AG10803 (cell line): Measurements from ENCODE around the gene MOB4.

Source experiments
- DNase-seq: peaks from one replicate; pipeline ENCODE4 v3.0.0; 2010; ENCODE audit warnings: low read depth
- H3K4me3 ChIP-seq: 2 replicates; pipeline ENCODE4 v1.5.1; 2011; ENCODE audit warnings: mild to moderate bottlenecking, low read length, control low read depth
- TF ChIP-seq, protein P1 (sequence below): conservative IDR thresholded peaks from 2 replicates; pipeline ENCODE4 v1.5.1; 2011; ENCODE audit warnings: mild to moderate bottlenecking, low read length, control low read depth, inconsistent platforms

The MOB4 gene

DNA sequence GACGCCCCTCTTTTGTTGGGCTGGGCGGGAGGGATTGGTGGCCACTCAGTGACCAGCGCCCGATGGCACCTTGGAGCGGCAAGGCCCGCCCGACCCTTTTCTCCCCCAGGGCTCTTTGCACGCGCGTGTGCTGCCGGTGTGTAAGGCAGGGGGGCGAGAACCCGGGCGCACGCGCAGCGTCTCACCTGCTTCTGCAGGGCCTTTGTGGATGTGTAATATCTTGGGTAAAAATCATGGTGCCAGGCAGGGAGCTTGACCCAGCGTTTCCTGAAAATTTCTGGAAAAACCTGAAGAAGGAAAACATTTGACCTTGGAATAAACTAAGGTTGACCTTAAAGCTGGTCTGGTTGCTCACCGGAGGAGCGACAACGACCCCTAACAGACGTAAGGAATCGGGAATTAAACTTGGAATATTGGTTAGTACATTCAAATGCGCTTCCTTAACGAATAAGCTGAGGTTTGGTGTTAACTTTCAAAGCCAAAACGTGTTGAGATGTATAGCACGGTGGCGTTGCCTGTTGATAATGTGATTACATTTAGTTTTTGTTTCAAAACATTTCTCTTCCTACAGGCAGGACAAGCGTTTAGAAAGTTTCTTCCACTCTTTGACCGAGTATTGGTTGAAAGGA is 15.2 kb upstream of the MOB4 start:
- DNase-seq, result peak; percentile 6

DNA sequence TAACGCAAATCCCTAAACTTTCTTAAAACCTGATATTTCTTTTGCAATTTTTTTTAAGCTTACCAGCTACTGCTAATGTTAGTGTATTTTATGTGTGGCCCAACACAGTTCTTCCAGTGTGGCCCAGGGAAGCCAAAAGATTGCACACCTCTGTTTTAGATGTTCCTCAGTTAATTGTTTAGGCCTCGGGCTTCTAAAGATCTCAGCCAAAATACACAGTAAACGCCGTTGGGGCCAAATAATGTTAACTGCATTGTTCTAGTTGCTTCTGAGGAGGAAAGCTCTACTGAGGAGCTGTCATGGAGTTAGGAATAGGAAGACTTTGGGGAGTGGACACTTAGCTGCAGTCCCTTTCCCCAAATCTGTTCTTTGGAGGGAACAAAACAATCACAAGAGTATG is 13.7 kb upstream of the MOB4 start:
- TF ChIP-seq, protein P1, sequence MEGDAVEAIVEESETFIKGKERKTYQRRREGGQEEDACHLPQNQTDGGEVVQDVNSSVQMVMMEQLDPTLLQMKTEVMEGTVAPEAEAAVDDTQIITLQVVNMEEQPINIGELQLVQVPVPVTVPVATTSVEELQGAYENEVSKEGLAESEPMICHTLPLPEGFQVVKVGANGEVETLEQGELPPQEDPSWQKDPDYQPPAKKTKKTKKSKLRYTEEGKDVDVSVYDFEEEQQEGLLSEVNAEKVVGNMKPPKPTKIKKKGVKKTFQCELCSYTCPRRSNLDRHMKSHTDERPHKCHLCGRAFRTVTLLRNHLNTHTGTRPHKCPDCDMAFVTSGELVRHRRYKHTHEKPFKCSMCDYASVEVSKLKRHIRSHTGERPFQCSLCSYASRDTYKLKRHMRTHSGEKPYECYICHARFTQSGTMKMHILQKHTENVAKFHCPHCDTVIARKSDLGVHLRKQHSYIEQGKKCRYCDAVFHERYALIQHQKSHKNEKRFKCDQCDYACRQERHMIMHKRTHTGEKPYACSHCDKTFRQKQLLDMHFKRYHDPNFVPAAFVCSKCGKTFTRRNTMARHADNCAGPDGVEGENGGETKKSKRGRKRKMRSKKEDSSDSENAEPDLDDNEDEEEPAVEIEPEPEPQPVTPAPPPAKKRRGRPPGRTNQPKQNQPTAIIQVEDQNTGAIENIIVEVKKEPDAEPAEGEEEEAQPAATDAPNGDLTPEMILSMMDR, result no peak
- H3K4me3 ChIP-seq, result no peak overlapping the region
- DNase-seq, result no peak

More for the DNA sequence above, 15.2 kb upstream of the MOB4 start:
- H3K4me3 ChIP-seq, result peak overlapping the region; percentile 84
- TF ChIP-seq, protein P1, result no peak

DNA sequence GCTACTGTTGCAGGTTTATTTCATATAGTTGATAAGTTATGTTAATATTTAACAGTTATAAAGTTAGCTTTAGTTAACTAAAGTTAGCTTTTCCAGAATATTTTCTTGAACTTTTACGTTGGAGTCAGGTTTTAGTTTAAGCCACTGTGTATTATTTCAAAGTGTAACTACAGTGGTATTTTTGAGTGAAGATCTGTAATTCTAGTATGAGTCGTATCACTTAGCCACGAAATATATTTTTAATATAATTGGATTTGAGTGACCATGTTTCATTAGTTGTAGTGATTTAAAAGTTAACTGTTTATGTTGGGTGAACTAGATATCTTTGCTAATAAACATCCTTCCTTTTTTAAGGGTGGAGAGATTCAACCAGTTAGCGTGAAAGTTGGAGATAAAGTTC is 13.2 kb upstream of the MOB4 start:
- TF ChIP-seq, protein P1, result no peak
- DNase-seq, result no peak
- H3K4me3 ChIP-seq, result no peak overlapping the region

DNA sequence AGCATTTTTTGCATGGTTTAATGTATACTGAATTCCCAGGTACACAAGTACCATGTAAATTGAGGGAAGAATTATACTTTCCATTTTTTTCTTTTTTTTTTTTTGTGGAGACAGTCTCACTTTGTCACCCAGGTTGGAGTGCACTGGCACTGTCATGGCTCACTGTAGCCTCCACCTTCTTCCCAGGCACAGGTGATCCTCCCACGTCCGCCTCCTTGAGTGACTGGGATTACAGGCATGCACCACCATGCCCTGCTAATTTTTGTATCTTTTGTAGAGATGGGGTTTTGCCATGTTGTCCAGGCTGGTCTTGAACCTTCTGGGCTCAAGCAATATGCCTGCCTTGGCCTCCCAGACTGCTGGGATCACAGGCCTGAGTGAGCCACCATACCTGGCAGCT is 11.9 kb upstream of the MOB4 start:
- no peak overlapping the region for H3K4me3 ChIP-seq
- DNase-seq, result no peak
- TF ChIP-seq, protein P1, result no peak

DNA sequence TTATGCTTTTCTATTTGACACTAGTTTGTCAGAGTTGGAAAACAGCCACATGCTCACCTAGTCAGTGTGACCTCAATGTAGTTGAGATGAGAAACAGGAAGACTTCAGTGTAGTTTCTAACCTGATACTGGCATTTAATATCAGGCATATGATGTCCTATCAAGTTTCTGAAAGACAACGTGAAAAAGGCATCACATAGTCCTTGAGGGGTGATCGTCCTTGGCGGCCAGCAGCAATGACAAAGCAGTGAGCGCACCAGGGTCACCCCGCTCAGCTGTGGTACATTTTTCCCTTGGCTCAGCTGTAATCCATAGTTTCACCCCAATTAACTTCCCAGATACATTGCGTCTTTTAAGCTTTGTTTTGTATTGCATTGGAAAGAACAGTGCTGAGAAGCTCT is 11.4 kb upstream of the MOB4 start:
- no peak for DNase-seq
- H3K4me3 ChIP-seq, result no peak overlapping the region
- TF ChIP-seq, protein P1, result no peak

DNA sequence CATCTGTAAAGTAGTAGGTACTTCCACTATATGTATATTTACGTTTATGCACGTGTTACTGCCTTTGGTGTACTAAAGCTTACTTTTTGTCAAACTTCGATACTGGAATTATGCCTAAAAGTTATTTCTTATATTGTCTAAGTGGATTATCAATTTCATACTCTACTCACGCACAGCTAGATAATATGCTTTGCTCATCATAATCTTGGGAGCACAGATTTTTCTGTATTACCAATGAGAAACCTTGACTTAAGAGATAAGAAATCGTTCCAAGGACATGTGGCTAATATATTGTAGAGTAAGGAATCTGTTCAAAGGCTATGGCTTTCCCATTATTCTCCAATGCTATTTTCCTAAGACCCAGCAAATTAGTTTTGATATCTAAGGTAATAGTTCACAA is 9.2 kb upstream of the MOB4 start:
- DNase-seq, result no peak

DNA sequence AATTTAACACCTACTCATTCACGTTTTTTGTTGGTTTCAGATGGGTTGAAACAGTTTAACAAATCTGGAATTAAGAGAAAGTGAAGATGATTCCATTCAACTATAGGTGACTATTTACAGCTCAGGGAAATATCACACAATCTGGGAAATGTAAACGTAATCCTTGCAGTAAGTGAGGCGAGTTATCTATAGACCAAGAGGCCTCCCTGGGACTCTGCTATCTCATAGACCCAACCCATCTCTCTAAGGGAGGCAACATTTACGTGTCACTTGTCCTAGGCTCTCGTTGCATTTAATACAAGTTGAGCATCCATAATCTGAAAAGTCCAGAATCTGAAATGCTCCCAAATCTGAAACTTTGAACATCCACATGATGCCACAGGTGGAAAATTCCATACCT is 2.0 kb upstream of the MOB4 start:
- no peak overlapping the region for H3K4me3 ChIP-seq
- DNase-seq, result no peak
- TF ChIP-seq, protein P1, result no peak

More for the DNA sequence above, 9.2 kb upstream of the MOB4 start:
- no peak overlapping the region for H3K4me3 ChIP-seq
- TF ChIP-seq, protein P1, result no peak
